HEK293 (cell line): Measurements from ENCODE around the gene TPPP3.

Source experiments
- KLF16 ChIP-seq: fragments of 450-650 bp; formaldehyde crosslinking; IDR thresholded peaks from 2 replicates; pipeline ENCODE4 v1.5.1; 2017; ENCODE audit warnings: missing biosample characterization, missing genetic modification characterization
- ZNF292 ChIP-seq: fragments of 450-650 bp; formaldehyde crosslinking; IDR thresholded peaks from 2 replicates; pipeline ENCODE4 v1.5.1; 2016; ENCODE audit warnings: low read depth, missing biosample characterization, missing genetic modification characterization, borderline replicate concordance
- ZNF37A ChIP-seq: fragments of 450-650 bp; IDR thresholded peaks from 2 replicates; pipeline ENCODE4 v1.5.1; 2018; ENCODE audit warnings: missing biosample characterization, missing genetic modification characterization
- ZNF398 ChIP-seq: fragments of 450-650 bp; formaldehyde crosslinking; IDR thresholded peaks from 2 replicates; pipeline ENCODE4 v1.5.1; 2017; ENCODE audit warnings: missing biosample characterization, missing genetic modification characterization

GRCh38 chr16:67346341-67346740 lies 47.0 kb downstream of the TPPP3 start:
- TF ChIP-seq ZNF292 (tag by site-specific recombination) (no peak), ZNF37A (tag by site-specific recombination) (no peak), ZNF398 (tag by site-specific recombination) (no peak), KLF16 (tag by site-specific recombination) (no peak)
